G401 (cell line): ENCODE results near the gene ATP5PO. TPM values are rescaled to one million over a fixed set of nuclear protein-coding genes. Genes with fewer than 3 reads are reported as not detected.

ENCODE experiments used
- DNase-seq: peaks from one replicate; pipeline ENCODE4 v3.0.0-alpha.2; 2015; ENCODE audit warnings: low spot score
- in situ Hi-C: cut with HindIII; loops from 2 replicates; pipeline ENCODE4 v1.10.0; 2016; ENCODE audit warnings: low sequenced_read_pairs, mixed read lengths
- total RNA-seq: library from RNA; depleted of rRNA; stranded (reverse); fragments of >200 nt; shearing (Covaris generic); gene quantifications from 2 replicates; pipeline ENCODE4 v1.2.3, GENCODE V29; 2014; rRNA removed

Gene ATP5PO
- total RNA-seq, 1 experiment from 2014 or later = 251 TPM

DNA sequence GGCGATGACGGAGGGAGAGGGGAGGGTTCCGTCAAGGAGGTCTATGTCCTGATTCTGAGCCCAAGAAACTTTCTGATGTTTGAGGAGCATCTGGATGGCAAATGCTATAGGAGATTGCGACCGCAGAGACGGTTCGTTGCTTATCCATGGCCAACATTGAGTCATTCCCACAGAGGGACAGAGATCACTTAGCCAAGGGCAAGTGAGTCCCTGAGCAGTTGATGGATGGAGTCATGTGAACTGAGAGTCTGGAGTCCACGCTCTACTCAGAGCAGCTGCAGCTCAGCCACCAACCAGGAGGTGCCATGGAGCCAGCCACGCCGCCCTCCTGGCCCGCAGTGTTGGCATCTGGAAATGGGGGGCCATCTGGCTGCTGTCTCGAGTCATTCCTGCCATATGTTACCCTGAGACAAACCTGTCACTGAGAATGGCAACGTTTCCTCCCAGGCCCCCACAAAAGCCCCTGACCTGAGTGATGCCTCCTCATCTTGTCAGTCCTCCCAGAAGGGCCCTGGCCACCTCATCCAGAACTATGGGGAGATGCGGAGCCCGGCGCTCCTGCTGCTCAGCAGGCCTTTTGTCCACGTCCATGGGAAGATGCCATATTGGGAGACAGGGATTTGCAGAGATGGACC is 58.6 kb downstream of the ATP5PO start:
- no peak for DNase-seq

DNA sequence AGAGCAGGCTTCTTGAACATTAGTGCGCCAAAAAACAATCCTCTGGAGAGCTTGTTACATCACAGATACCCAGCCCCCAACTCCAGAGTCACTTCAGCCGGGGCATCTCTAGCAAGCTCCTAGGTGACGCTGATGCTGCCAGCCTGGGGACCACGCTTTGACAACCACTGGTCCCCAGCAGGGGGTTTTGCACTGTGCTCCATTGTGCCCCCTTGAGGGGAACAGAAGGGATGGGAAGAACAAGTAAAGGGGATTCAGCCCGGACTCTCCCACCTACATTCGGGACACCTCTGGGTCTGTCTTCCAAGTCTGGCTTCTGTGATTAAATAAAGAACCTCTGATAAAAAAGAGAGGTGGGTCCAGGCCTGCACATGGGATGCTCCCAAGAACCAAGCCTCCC is 60.4 kb downstream of the ATP5PO start:
- in situ Hi-C loops = no loop called here
- no peak for DNase-seq

More for the DNA sequence above, 58.6 kb downstream of the ATP5PO start:
- in situ Hi-C loops = no loop called here

DNA sequence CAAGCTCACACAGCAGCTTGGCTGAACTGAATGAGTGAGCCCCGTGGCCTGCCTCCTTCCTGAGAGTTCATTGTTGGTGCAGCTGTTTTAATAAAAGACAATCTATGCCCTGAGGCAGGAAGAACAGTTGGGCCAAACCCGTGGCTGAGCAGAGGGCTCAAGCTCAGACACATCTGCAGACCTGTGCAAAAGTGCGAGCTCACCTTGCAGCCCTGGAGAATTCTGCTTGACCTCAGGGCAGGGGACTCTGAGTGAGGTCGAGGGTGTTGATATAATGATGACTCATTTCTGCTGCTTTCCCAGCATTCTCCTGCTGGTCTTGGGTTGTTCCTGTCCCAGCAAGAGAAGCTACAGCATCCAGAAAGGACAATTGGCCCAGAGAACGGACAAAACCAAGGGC is 61.0 kb downstream of the ATP5PO start:
- in situ Hi-C loops = no loop called here
- no peak for DNase-seq

Other genes starting within 250 kb of the ATP5PO start
- 53.8 and 118 TPM in 2 replicates for gene MRPS6, start 157.8 kb upstream of the ATP5PO start, total RNA-seq
- 33.8 and 48.4 TPM in 2 replicates for gene SLC5A3, start 157.8 kb upstream of the ATP5PO start, total RNA-seq